ENCODE data around the gene KDM6A. TPM values are rescaled to one million over a fixed set of nuclear protein-coding genes. Genes with fewer than 3 reads are reported as not detected.

The KDM6A gene
- total and polyA plus RNA-seq, 2 donors, result 20.9 to 36.5 TPM

GRCh38 chrX:45140812-45141211, 267.8 kb downstream of the KDM6A start:
- H3K27ac ChIP-seq (ENCODE audit: low read depth in 1 of 2, low read length in 1 of 2), result no peak overlapping the region
- H3K4me3 ChIP-seq (ENCODE audit: low read length in 2 of 2), result no peak overlapping the region
- no peaks in the 10 kb centered on the region for H3K27me3 ChIP-seq (ENCODE audit: control insufficient read depth in 2 of 2, insufficient read depth in 1 of 2, low read length in 1 of 2)
- no peaks in the 10 kb centered on the region for H3K9me3 ChIP-seq (ENCODE audit: control insufficient read depth in 2 of 2, insufficient read depth in 1 of 2, low read length in 1 of 2)
- no peaks in the 10 kb centered on the region for H3K4me1 ChIP-seq (ENCODE audit: control insufficient read depth in 2 of 2, insufficient read depth in 2 of 2, low read length in 2 of 2)
- H3K36me3 ChIP-seq (ENCODE audit: control insufficient read depth in 2 of 2, insufficient read depth in 2 of 2, low read length in 1 of 2), result no peaks in the 10 kb centered on the region
- no peak for DNase-seq (ENCODE audit: low read depth in 6 of 9, low spot score in 9 of 9)
- 96% methylated on average over 4 of the region's 4 CpGs for WGBS

DNA sequence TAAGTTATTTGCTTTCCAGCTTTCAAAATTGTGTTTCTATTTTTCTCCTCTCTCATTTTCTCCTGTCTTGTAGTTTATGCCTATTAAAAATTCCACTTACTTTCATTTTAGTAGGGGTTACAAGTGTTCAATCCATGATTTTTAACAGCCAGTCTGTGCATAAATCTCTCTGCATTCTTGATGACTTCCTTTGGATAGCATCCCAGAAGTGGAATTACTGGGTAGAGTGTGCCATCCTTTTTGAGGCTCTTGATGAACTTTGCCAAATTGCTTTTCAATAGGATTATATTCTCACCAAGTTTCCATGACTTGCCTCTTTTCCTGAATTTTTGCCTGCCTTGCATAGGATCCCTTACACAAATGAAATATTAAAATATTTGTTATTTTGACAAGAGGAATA, 269.2 kb downstream of the KDM6A start:
- no peak for DNase-seq (ENCODE audit: low read depth in 6 of 9, low spot score in 9 of 9)
- H3K9me3 ChIP-seq (ENCODE audit: control insufficient read depth in 2 of 2, insufficient read depth in 1 of 2, low read length in 1 of 2), result no peaks in the 10 kb centered on the region

DNA sequence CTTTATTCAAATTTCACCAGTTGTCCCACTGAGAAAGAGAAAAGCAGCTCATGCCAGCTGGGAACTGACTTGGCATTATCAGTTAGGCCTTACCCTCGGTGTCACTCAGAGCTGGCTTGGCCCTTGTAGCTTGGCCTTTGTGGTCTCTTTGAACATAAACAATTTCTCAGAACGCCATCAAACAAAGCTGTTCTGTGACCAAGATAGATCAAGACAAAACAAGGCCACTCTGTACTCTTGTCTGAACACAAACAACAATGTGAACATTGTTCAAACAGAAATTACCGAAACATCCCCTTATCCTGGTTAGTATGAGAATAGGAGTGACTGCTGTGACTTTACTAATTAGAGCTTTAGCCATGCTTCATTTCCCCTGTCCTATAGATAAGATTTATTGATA, 270.5 kb downstream of the KDM6A start:
- H3K4me3 ChIP-seq (ENCODE audit: low read length in 2 of 2), result no peak overlapping the region
- no peak overlapping the region for H3K27ac ChIP-seq (ENCODE audit: low read depth in 1 of 2, low read length in 1 of 2)
- 82% methylated on average over 3 of the region's 3 CpGs for WGBS
- H3K36me3 ChIP-seq (ENCODE audit: control insufficient read depth in 2 of 2, insufficient read depth in 2 of 2, low read length in 1 of 2), result no peaks in the 10 kb centered on the region
- H3K27me3 ChIP-seq (ENCODE audit: control insufficient read depth in 2 of 2, insufficient read depth in 1 of 2, low read length in 1 of 2), result no peaks in the 10 kb centered on the region
- no peak for DNase-seq (ENCODE audit: low read depth in 6 of 9, low spot score in 9 of 9)
- H3K9me3 ChIP-seq (ENCODE audit: control insufficient read depth in 2 of 2, insufficient read depth in 1 of 2, low read length in 1 of 2), result no peaks in the 10 kb centered on the region
- no peaks in the 10 kb centered on the region for H3K4me1 ChIP-seq (ENCODE audit: control insufficient read depth in 2 of 2, insufficient read depth in 2 of 2, low read length in 2 of 2)

More for the DNA sequence above, 269.2 kb downstream of the KDM6A start:
- no peak overlapping the region for H3K4me3 ChIP-seq (ENCODE audit: low read length in 2 of 2)
- no peak overlapping the region for H3K27ac ChIP-seq (ENCODE audit: low read depth in 1 of 2, low read length in 1 of 2)
- no peaks in the 10 kb centered on the region for H3K27me3 ChIP-seq (ENCODE audit: control insufficient read depth in 2 of 2, insufficient read depth in 1 of 2, low read length in 1 of 2)
- H3K4me1 ChIP-seq (ENCODE audit: control insufficient read depth in 2 of 2, insufficient read depth in 2 of 2, low read length in 2 of 2), result no peaks in the 10 kb centered on the region
- H3K36me3 ChIP-seq (ENCODE audit: control insufficient read depth in 2 of 2, insufficient read depth in 2 of 2, low read length in 1 of 2), result no peaks in the 10 kb centered on the region

DNA sequence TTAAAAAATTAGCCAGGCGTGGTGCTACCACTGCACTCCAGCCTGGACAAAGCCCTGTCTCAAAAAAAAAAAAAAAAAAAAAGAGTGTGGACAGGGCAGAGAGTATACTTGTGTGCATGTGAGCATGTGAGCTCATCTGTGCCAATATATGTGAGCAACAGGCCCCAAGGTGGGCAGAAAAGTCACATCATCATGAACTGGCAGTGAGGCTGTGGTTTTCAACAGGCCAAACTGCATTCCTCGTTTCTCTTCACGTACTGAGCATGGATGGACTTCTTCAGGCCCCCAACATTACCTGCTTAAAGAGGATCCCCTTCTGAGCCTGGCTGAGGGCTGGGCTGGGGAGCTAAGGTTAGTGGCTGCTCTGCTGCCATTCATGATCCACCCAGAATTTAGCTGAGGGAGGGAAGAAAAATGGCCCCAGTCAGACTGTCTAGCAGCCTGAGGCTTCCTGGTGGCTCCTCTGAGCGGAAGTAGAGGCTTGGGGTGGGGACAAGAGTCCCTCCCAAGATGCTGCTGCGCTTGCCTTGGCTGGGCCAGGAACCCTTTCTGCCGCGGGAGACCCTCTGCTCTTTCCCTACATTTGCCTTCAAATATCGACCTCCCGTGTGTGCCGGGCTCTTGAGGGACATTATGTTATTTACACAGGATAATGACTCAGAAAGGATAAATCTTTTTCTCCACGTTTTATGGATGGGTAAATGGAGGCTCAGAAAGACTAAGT, 272.7 kb downstream of the KDM6A start:
- 95% methylated on average over 11 of the region's 11 CpGs for WGBS
- no peak overlapping the region for H3K27ac ChIP-seq (ENCODE audit: low read depth in 1 of 2, low read length in 1 of 2)
- no peaks in the 10 kb centered on the region for H3K4me1 ChIP-seq (ENCODE audit: control insufficient read depth in 2 of 2, insufficient read depth in 2 of 2, low read length in 2 of 2)
- H3K36me3 ChIP-seq (ENCODE audit: control insufficient read depth in 2 of 2, insufficient read depth in 2 of 2, low read length in 1 of 2), result no peaks in the 10 kb centered on the region
- H3K9me3 ChIP-seq (ENCODE audit: control insufficient read depth in 2 of 2, insufficient read depth in 1 of 2, low read length in 1 of 2), result no peaks in the 10 kb centered on the region
- no peaks in the 10 kb centered on the region for H3K27me3 ChIP-seq (ENCODE audit: control insufficient read depth in 2 of 2, insufficient read depth in 1 of 2, low read length in 1 of 2)
- no peak for DNase-seq (ENCODE audit: low read depth in 6 of 9, low spot score in 9 of 9)
- no peak overlapping the region for H3K4me3 ChIP-seq (ENCODE audit: low read length in 2 of 2)

- H3K36me3 ChIP-seq (ENCODE audit: control insufficient read depth in 2 of 2, insufficient read depth in 2 of 2, low read length in 1 of 2), result no peaks in the 10 kb centered on the region
- no peaks in the 10 kb centered on the region for H3K27me3 ChIP-seq (ENCODE audit: control insufficient read depth in 2 of 2, insufficient read depth in 1 of 2, low read length in 1 of 2)
- H3K4me3 ChIP-seq (ENCODE audit: low read length in 2 of 2), result no peak overlapping the region
- WGBS, result 94% methylated on average over 9 of the region's 9 CpGs
- H3K27ac ChIP-seq (ENCODE audit: low read depth in 1 of 2, low read length in 1 of 2), result no peak overlapping the region
- no peak for DNase-seq (ENCODE audit: low read depth in 6 of 9, low spot score in 9 of 9)
- H3K4me1 ChIP-seq (ENCODE audit: control insufficient read depth in 2 of 2, insufficient read depth in 2 of 2, low read length in 2 of 2), result no peaks in the 10 kb centered on the region
- H3K9me3 ChIP-seq (ENCODE audit: control insufficient read depth in 2 of 2, insufficient read depth in 1 of 2, low read length in 1 of 2), result no peaks in the 10 kb centered on the region
Observed at GRCh38 chrX:45150821-45151220, 277.8 kb downstream of the KDM6A start.

DNA sequence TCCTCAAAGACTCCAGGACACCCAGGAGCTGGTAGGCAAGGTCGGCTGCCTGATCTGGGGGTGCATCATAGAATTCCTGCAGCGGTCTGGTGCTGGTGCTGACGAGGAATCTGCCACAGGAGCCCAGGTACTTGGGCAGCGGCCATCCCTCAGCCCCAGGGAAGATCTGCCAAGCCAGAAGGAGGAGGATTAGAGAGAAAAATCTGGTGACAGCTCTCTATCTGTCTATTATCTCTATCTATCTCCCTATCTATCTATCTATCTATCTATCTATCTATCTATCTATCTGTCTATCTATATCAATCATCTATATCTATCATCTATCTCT, 281.0 kb downstream of the KDM6A start:
- DNase-seq (ENCODE audit: low read depth in 6 of 9, low spot score in 9 of 9), result no peak
- H3K4me3 ChIP-seq (ENCODE audit: low read length in 2 of 2), result no peak overlapping the region
- WGBS, result 98% methylated on average over 4 of the region's 4 CpGs
- peaks cover 0 to 3% of the 10 kb centered on the region in 2 donors for H3K9me3 ChIP-seq (ENCODE audit: control insufficient read depth in 2 of 2, insufficient read depth in 1 of 2, low read length in 1 of 2)
- H3K27me3 ChIP-seq (ENCODE audit: control insufficient read depth in 2 of 2, insufficient read depth in 1 of 2, low read length in 1 of 2), result no peaks in the 10 kb centered on the region
- no peak overlapping the region for H3K27ac ChIP-seq (ENCODE audit: low read depth in 1 of 2, low read length in 1 of 2)
- no peaks in the 10 kb centered on the region for H3K4me1 ChIP-seq (ENCODE audit: control insufficient read depth in 2 of 2, insufficient read depth in 2 of 2, low read length in 2 of 2)
- H3K36me3 ChIP-seq (ENCODE audit: control insufficient read depth in 2 of 2, insufficient read depth in 2 of 2, low read length in 1 of 2), result no peaks in the 10 kb centered on the region

DNA sequence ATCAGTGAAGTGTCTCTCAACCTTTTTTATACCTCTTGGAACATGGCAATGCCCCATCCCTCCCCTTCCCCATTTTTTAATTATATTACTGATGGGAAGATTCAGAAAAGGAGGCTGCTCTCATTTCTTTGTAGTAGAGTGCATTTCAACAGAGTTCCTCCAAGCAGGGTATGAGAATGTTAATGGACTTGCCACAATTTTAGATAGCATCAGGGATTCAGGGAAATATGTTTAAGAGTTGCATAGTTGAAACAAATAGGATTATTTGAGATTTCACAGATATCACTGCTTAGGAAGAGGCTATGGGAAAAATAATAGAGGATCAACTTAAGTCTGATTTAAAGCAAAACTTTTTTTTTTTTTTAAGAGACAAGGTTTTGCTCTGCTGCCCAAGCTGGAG, 281.5 kb downstream of the KDM6A start:
- no peak for DNase-seq (ENCODE audit: low read depth in 6 of 9, low spot score in 9 of 9)
- H3K27me3 ChIP-seq (ENCODE audit: control insufficient read depth in 2 of 2, insufficient read depth in 1 of 2, low read length in 1 of 2), result no peaks in the 10 kb centered on the region
- no peaks in the 10 kb centered on the region for H3K4me1 ChIP-seq (ENCODE audit: control insufficient read depth in 2 of 2, insufficient read depth in 2 of 2, low read length in 2 of 2)

DNA sequence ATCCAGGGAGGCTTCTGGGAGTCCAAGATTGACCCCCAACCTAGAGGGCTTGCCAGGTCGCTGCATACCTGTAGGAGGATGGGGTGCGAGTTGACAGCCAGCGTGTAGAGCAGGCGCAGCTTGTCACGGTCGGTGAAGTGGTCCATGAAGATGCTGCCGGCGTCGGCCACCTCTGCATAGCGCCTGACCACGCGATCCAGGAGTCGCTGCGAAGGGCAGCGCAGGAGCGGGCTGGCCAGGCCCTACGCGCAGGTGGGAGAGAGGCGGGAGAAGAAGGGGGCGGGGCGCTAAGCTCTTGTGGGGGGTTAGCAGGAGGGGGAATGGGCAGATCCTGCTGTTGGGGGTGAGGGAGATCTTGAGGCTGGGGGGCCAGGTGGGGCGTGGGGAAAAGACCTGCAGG, 284.7 kb downstream of the KDM6A start:
- H3K9me3 ChIP-seq (ENCODE audit: control insufficient read depth in 2 of 2, insufficient read depth in 1 of 2, low read length in 1 of 2), result peaks cover 0 to 3% of the 10 kb centered on the region in 2 donors
- H3K27me3 ChIP-seq (ENCODE audit: control insufficient read depth in 2 of 2, insufficient read depth in 1 of 2, low read length in 1 of 2), result no peaks in the 10 kb centered on the region
- 96% methylated on average over 22 of the region's 22 CpGs for WGBS
- DNase-seq (ENCODE audit: low read depth in 6 of 9, low spot score in 9 of 9), result no peak
- H3K4me3 ChIP-seq (ENCODE audit: low read length in 2 of 2), result no peak overlapping the region
- H3K36me3 ChIP-seq (ENCODE audit: control insufficient read depth in 2 of 2, insufficient read depth in 2 of 2, low read length in 1 of 2), result no peaks in the 10 kb centered on the region
- H3K27ac ChIP-seq (ENCODE audit: low read depth in 1 of 2, low read length in 1 of 2), result no peak overlapping the region
- H3K4me1 ChIP-seq (ENCODE audit: control insufficient read depth in 2 of 2, insufficient read depth in 2 of 2, low read length in 2 of 2), result no peaks in the 10 kb centered on the region

More for the DNA sequence above, 281.5 kb downstream of the KDM6A start:
- Histone ChIP-seq H3K27ac (ENCODE audit: low read depth in 1 of 2, low read length in 1 of 2) (no peak overlapping the region), H3K36me3 (ENCODE audit: control insufficient read depth in 2 of 2, insufficient read depth in 2 of 2, low read length in 1 of 2) (no peaks in the 10 kb centered on the region), H3K4me3 (ENCODE audit: low read length in 2 of 2) (no peak overlapping the region), H3K9me3 (ENCODE audit: control insufficient read depth in 2 of 2, insufficient read depth in 1 of 2, low read length in 1 of 2) (peaks cover 0 to 3% of the 10 kb centered on the region in 2 donors)
